Activated CD4-positive, alpha-beta T cell treated with anti-CD3 and anti-CD28 coated beads, Interleukin-2, amount 50 U/mL, for 4 hours (primary cell): ENCODE results near the gene KCNC4.

ENCODE experiments used
- DNase-seq, 2 experiments: peaks; one replicate each; pipeline ENCODE4 v3.0.0-alpha.2; 2020

The KCNC4 gene

DNA sequence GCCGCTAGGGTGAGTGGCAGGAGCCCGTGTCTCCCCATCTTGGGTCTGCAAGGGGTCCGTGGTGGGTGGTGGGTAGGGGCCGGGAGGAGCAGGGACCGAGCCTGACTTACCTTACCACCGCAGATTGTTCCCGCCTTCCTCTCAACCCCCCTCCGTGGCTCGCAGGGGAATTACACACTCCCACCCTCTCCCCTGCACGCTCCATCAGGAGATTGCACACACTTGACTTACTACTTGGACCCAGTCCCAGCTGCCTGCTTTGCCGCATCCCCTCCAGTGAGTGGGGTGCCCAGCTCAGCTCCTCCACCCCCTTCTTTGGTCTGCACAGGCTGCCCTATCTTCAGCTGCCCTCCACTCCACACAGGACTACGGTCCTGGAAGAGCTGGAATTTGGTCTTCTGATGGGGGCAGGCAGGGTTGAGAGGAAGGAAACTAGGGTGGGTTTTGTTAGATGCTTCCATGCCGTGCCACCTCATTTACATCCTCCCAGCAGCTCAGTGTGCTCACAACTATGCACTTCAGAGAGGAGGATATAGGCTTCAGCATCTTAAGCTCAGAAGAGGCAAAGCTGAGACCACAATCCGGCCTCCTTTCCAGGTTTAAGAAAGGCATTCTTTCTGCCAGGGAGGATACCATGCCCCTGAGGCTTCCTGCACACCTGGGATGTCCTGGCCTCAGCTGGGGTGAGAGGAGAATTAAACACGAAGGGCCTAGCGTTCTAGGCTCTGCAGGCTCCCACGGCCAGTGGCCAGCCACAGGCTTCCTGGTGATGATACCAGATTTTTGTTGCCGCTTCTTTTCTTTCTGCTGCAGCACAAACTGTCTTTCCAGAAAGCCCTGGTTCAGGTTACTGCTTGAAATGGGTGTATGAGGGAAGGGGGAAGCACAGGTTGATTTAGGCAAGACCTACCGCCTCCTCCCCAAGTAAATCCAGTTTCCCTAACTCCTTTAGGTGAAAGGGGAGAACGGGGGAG lies 2.3 kb downstream of the KCNC4 start:
- no peak for DNase-seq

DNA sequence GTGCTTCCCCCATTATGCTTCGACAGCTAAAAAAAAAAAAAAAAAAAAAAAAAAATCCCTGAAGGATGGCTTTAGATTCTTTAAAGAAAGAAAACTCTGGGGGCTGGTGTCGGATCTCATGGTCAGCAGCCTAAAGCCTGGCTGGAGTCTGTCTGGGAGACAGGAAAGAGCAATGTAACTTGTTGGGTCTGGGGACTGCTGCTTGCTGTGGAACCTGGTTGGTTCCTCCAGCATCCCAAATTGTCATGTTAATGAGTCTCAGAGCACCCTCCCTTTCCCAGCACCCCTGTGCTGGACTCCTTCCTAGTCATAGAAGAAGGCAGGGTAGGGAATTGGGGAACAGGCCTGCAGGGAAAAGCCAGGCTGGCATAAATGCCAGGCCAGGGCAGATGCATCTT lies 3.0 kb downstream of the KCNC4 start:
- no peak for DNase-seq

DNA sequence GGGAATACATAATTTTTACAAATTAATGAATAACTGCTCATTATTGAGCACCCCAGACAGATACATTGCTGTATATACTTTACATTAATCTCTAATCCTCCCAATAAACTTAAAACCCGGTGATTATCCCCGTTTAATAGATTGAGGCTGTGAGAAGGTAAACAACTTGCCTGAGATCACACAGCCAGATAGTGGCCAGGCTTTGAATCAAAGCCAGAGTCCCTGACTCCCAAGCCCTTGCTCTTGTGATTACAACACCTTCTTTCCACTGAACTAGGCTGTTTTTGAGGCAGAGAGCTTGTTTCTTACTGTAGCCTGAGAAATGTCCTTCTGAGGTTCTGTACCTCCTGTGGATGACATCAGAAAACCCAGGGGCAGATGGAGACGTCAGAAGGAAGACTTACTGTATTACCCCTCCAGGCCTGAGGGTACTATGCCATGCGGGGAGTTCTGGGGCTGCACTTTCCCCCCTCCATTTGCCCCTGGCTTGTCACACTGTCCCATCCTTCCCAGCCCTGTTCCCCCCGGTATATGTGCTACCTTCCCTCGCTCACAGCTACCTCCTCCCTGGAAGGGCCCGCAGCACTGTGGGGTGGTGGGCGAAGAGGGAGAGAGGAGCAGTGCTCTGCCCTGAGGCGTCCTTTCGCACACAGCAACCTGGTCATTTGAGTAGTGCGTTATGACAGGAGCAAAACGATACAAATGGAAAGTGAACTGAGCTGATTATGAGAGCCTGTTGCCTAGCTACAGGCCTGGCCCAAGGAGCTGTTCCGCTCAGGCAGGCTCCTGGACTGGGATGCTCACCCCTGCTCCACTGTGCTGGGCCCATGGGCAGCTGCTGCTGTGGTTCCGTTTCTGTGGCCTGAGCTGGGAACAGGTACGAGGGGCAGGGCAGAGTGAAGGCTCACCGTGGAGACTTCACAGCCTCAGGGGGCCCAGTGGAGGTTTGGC lies 4.6 kb downstream of the KCNC4 start:
- no peak for DNase-seq

DNA sequence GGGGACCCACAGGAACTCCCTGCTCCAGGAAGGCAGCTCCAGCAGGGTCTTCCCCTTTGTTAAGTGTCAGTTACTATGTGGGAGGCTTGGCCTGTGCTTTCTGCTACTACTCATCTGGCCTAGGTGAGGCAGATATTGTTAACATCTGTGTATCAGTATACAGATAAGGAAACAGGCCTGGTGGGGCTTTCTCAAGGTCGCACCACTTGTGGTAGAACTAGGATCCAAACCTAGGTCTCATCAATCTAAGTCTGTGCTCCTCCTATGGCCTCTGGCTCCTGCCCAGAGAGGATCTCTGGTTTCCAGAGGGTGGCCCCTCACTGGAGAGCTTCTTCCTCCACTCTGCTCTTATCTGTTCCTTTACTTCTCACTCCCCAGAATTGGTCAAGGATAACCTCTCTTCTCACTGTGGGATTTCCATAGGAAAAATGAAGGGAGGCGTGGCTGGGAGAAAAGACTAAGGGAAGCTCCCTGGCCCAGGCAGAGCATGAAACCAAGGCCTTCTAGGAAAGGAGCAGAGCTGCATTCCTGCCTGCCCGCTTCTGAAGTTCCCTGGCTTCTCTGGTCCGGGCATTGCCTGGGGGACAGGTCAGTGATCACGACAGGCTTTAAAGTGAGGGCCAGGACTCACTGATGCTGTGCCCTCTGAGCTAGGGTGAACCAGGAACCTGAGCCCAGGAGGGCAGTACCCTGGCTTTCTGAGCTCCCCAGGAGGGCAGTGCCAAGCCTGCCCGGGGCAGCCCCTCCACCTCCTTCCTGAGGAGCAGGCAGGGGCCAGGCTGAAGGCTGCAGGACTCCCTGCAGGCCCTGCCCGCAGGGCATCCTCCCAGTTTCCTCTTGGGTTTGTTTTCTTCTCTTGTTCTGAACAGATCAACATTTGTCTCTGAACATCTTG lies 5.8 kb downstream of the KCNC4 start:
- DNase-seq, result no peak

DNA sequence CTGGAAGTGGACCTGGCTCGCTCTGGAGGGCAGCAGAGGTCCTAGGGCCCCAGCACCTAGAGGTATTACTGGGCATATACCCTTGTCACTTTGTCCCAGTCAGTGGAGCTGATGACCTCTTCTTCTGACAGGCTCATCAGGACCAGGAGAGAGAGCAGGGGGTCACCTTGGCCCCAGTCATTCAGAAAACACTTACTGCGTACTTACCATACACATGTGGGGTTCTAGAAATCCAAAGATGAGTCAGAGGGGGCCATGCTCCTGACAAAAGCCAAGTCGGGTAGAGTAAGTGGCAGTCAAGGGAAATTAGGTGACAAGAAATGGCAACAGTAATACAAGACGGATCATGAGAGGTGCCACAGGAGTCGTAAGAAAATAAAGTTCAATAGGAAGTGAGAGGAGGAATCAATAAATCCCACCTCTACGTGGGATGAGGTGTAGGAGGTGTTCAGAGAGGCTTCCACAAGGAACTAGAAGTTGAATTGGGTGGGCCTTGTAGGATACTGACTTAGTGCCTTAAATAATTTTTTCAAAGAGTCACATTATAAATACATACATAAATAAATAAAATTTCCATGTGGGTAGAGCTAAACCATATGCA lies 6.8 kb downstream of the KCNC4 start:
- DNase-seq, result no peak

DNA sequence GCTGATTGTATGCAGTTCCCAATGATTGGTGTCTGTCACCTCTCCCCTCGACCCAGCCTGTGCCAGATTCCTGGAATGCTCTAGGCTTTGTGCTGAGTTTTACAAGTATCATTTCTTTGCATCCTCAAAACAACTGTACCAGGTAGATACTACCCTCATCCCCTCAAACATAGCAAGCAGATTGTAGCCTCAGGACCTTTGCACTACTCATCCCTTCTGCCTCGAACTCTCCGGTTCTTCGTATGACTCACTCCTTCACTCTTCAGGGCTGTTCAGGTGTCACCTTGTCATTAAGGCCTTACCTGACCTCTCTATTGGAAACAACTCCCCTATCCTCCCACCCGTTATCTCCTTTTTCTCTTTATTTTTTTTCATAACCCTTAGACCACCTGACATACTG lies 8.0 kb downstream of the KCNC4 start:
- no peak for DNase-seq

GRCh38 chr1:110218739-110219138 lies 8.6 kb downstream of the KCNC4 start:
- DNase-seq, result no peak

DNA sequence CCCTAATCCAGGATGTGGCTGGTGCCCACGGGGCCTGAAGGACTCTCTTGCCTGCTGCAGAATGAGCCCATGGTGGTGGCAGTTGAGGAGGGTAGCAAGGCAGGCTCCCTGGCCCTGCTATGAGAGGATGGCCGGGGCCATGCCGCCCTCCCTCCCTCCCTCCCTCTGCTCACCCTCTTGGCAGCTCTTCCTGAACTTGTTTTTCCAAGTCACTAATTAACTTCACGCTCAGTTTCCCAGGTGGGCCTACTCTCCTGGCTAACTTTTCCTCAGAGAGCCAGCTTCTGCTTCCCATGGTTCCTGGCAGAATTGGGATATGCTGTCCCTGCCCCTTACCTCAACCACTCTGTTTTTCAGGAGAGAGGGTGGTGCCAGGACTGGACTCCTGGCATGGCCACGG lies 10.2 kb downstream of the KCNC4 start:
- DNase-seq, result no peak

DNA sequence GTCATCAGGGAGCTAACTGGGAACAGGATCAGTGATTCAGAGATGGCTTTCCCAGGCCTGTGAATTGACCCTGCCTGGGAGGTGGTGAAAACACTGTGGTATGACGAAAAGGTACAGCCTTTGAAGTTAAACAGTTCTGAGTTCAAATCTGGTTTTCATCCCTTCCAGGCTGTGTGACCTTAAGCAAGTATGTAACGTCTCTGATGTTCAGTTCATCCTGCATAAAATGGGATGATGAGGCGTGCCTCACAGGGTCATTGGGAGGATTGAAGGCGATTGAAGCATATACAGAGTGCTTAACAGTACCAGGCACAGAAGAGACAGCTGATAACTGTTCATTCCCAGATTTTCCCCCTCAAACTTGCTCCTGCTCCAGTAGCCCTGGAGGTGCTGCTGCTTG lies 11.0 kb downstream of the KCNC4 start:
- no peak for DNase-seq

- no peak for DNase-seq
Measured at GRCh38 chr1:110223127-110223526, 13.0 kb downstream of the KCNC4 start.

DNA sequence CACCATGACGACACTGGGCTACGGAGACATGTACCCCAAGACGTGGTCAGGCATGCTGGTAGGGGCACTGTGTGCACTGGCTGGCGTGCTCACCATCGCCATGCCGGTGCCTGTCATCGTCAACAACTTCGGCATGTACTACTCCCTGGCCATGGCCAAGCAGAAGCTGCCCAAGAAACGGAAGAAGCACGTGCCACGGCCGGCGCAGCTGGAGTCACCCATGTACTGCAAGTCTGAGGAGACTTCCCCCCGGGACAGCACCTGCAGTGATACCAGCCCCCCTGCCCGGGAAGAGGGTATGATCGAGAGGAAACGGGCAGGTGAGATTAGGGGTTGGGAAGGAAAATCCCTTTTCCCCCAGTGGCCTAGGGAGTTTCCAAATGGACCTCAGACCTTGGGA lies 13.5 kb downstream of the KCNC4 start:
- DNase-seq, result no peak

DNA sequence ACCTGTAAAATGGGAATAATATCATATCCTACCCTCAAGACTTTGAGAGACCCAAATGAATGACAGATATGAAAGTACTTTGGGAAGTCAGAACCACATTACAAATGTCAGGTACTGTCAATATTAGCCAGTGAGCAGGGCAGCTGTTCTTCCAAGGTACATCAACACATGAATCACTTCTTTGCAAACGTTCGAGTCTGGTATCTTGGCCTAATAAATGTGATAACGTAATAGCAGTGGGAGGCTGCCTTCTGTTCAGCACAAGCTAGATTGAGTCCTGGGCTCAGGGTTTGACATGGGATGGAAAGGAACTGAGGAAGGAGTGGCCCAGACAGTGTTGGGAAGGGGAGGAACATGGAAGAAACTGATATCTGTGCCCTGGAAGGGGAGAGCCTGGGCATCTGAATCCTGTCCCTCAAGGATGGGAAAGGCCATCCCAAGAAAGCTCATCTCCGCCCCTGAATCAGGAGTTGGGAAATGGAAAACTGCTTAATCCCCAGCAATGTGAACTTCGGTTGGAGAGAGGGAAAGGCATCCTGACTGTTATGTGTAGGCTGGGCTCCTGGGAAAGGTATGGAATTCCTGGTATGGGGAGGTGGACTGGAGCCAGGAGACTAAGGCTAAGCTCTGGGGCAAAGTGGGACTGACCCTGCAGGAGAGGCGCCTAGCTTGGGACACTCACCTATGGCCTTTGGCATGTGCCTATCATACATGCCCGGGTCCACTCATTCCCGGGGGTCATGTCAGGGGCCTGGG lies 14.3 kb downstream of the KCNC4 start:
- no peak for DNase-seq

GRCh38 chr1:110225212-110225611 lies 15.1 kb downstream of the KCNC4 start:
- DNase-seq, result no peak

GRCh38 chr1:110225756-110226404 lies 15.8 kb downstream of the KCNC4 start:
- DNase-seq, result no peak

GRCh38 chr1:110227774-110228173 lies 17.7 kb downstream of the KCNC4 start:
- no peak for DNase-seq

- no peak for DNase-seq
Measured at GRCh38 chr1:110228381-110228780, 18.3 kb downstream of the KCNC4 start.

GRCh38 chr1:110228869-110229268 lies 18.8 kb downstream of the KCNC4 start:
- no peak for DNase-seq

DNA sequence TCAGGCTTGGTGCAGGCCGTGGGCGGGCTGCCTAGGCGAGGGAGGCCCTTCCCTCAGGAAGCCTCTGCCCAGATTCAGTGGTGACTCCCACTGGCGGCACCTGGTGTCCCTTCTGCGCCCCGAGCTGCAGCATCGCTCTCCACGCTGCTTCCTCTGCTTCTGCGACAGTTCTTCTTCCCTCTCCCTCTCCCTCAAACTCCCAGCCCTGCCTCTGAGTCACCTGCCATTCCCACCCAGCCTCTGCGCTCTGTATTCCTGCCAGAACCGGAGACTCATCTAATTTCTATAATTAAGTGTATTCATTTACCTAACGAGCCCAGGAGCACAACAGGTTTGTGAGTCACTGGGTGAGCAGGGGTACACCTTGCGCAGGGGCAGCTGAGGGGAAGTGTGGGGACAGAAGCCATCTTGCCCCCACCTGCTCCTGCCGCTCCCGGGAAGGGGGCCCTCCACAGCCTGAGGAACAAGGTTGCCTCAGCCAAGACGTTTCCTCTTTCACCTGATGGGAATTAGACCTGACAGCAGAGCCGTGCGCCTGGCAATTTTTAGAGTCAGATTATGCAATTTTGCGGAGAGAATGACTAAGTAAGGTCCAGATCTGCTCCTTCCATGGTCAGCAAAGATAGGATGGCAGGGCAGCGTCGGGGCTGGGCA lies 19.4 kb downstream of the KCNC4 start:
- no peak for DNase-seq

- no peak for DNase-seq
Measured at GRCh38 chr1:110230381-110231199, 20.5 kb downstream of the KCNC4 start.
